ENCODE measurements around the gene HSP90B1.

Gene HSP90B1

GRCh38 chr12:103930787-103931735 is 851 bp downstream of the HSP90B1 start:
- TF ChIP-seq POLR2AphosphoS5 (IDR thresholded peaks at IDR 0.05; ENCODE audit: low read depth, low read length) (0 out of 2 replicates have a peak, but pooled peaks have one; percentile 35), TAF1 (IDR thresholded peaks at IDR 0.05; ENCODE audit: borderline replicate concordance, insufficient read depth, low read length) (no peak)

GRCh38 chr12:103933237-103933636 is 3.0 kb downstream of the HSP90B1 start:
- TF ChIP-seq SIN3A (IDR thresholded peaks at IDR 0.05; ENCODE audit: borderline replicate concordance, insufficient read depth, low read length) (no peak), FOXP2 (optimal IDR thresholded peaks at IDR 0.05; ENCODE audit: borderline replicate concordance, extremely low read depth, extremely low read length, insufficient read depth) (no peak), POLR2AphosphoS5 (IDR thresholded peaks at IDR 0.05; ENCODE audit: low read depth, low read length) (no peak), REST (IDR thresholded peaks at IDR 0.05; ENCODE audit: insufficient read depth in 1 of 2, low read depth in 2 of 2, low read length in 2 of 2) (no peak), TAF1 (IDR thresholded peaks at IDR 0.05; ENCODE audit: borderline replicate concordance, insufficient read depth, low read length) (no peak)

- TF ChIP-seq POLR2AphosphoS5 (IDR thresholded peaks at IDR 0.05; ENCODE audit: low read depth, low read length) (no peak), SIN3A (IDR thresholded peaks at IDR 0.05; ENCODE audit: borderline replicate concordance, insufficient read depth, low read length) (no peak), REST (IDR thresholded peaks at IDR 0.05; ENCODE audit: insufficient read depth in 1 of 2, low read depth in 2 of 2, low read length in 2 of 2) (no peak), FOXP2 (optimal IDR thresholded peaks at IDR 0.05; ENCODE audit: borderline replicate concordance, extremely low read depth, extremely low read length, insufficient read depth) (no peak), TAF1 (IDR thresholded peaks at IDR 0.05; ENCODE audit: borderline replicate concordance, insufficient read depth, low read length) (no peak)
Measured at GRCh38 chr12:103936679-103937078, 6.5 kb downstream of the HSP90B1 start.

GRCh38 chr12:103944964-103945363 is 14.8 kb downstream of the HSP90B1 start:
- TF ChIP-seq SIN3A (IDR thresholded peaks at IDR 0.05; ENCODE audit: borderline replicate concordance, insufficient read depth, low read length) (no peak), POLR2AphosphoS5 (IDR thresholded peaks at IDR 0.05; ENCODE audit: low read depth, low read length) (no peak), REST (IDR thresholded peaks at IDR 0.05; ENCODE audit: insufficient read depth in 1 of 2, low read depth in 2 of 2, low read length in 2 of 2) (no peak)

GRCh38 chr12:103947871-103948555 is 17.8 kb downstream of the HSP90B1 start:
- TF ChIP-seq FOXP2 (optimal IDR thresholded peaks at IDR 0.05; ENCODE audit: borderline replicate concordance, extremely low read depth, extremely low read length, insufficient read depth) (no peak), SIN3A (IDR thresholded peaks at IDR 0.05; ENCODE audit: borderline replicate concordance, insufficient read depth, low read length) (no peak), TAF1 (IDR thresholded peaks at IDR 0.05; ENCODE audit: borderline replicate concordance, insufficient read depth, low read length) (no peak), REST (IDR thresholded peaks at IDR 0.05; ENCODE audit: insufficient read depth in 1 of 2, low read depth in 2 of 2, low read length in 2 of 2) (no peak), POLR2AphosphoS5 (IDR thresholded peaks at IDR 0.05; ENCODE audit: low read depth, low read length) (no peak)
